Right lung (tissue), 10 donors: ENCODE results near the gene NQO2. TPM values are rescaled to one million over a fixed set of nuclear protein-coding genes. Genes with fewer than 3 reads are reported as not detected.

Experiments used
- DNase-seq, 2 donors: peaks; one replicate each; pipeline ENCODE4 v3.0.0-alpha.2; 2013
- long read RNA-seq, 8 donors: transcript quantifications; one replicate each; lab custom pipeline, GENCODE V29; 2026
- polyA plus RNA-seq, 5 donors: library from polyadenylated mRNA; unstranded; fragments of 120-200 nt; gene quantifications; one replicate each; pipeline versions ENCODE4 v1.2.1 to v1.2.3, GENCODE V29; 2013; ENCODE audit warnings: inconsistent platforms in 1 of 5, low replicate concordance in 1 of 5; ENCODE audit not compliant: insufficient read length in 5 of 5, insufficient read depth in 1 of 5

Gene NQO2, protein sequence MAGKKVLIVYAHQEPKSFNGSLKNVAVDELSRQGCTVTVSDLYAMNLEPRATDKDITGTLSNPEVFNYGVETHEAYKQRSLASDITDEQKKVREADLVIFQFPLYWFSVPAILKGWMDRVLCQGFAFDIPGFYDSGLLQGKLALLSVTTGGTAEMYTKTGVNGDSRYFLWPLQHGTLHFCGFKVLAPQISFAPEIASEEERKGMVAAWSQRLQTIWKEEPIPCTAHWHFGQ
- 10 to 100 TPM; 25.8 to 36.6 (median 29.5) TPM for polyA plus RNA-seq
- long read RNA-seq, donor 1, full-length matches to known transcripts: 9 of 9 reads
- long read RNA-seq, donor 1, partial matches to known transcripts: 0 of 9 reads
- long read RNA-seq, donor 1, other reads (novel, unspliced or antisense): 0 of 9 reads
- long read RNA-seq, donor 2, full-length matches to known transcripts: 4 of 4 reads
- long read RNA-seq, donor 2, partial matches to known transcripts: 0 of 4 reads
- long read RNA-seq, donor 2, other reads (novel, unspliced or antisense): 0 of 4 reads
- long read RNA-seq, donor 3, full-length matches to known transcripts: 6 of 6 reads
- long read RNA-seq, donor 3, partial matches to known transcripts: 0 of 6 reads
- long read RNA-seq, donor 3, other reads (novel, unspliced or antisense): 0 of 6 reads
- long read RNA-seq, donor 4, full-length matches to known transcripts: 6 of 6 reads
- long read RNA-seq, donor 4, partial matches to known transcripts: 0 of 6 reads
- long read RNA-seq, donor 4, other reads (novel, unspliced or antisense): 0 of 6 reads
- long read RNA-seq, donor 5, full-length matches to known transcripts: 9 of 14 reads
- long read RNA-seq, donor 5, partial matches to known transcripts: 5 of 14 reads
- long read RNA-seq, donor 5, other reads (novel, unspliced or antisense): 0 of 14 reads
- long read RNA-seq, donor 6, full-length matches to known transcripts: 6 of 11 reads
- long read RNA-seq, donor 6, partial matches to known transcripts: 5 of 11 reads
- long read RNA-seq, donor 6, other reads (novel, unspliced or antisense): 0 of 11 reads
- long read RNA-seq, donor 7, full-length matches to known transcripts: 8 of 13 reads
- long read RNA-seq, donor 7, partial matches to known transcripts: 0 of 13 reads
- long read RNA-seq, donor 7, other reads (novel, unspliced or antisense): 5 of 13 reads
- long read RNA-seq, donor 8, full-length matches to known transcripts: 2 of 2 reads
- long read RNA-seq, donor 8, partial matches to known transcripts: 0 of 2 reads
- long read RNA-seq, donor 8, other reads (novel, unspliced or antisense): 0 of 2 reads

- peak; percentile 86 to 87 for DNase-seq
Measured at GRCh38 chr6:2999618-3000557, at the start of gene NQO2. NQO2 (plus strand) TSS chr6:2999894; CDS start chr6:3006553, 6,659 bp downstream.

DNA sequence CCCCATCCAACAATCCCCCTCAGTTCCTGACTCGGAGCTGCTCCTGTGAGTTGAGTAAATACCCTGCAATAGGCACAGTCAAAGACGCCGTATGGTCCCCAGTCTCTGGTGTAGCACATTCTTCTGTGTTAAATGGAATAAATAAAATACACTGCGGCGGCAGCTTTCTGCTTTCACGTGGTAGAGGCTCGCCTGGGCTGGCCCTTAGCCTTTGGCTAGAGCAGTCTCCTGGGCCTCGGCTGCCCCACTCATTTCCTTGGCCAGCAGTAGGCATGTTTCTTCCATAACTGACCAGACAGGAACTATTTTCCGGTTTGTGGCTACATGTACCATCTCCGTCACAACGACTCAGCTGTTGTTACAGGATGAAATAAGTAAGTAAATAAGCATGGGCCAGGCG is 49.0 kb upstream of the NQO2 start:
- DNase-seq: no peak

DNA sequence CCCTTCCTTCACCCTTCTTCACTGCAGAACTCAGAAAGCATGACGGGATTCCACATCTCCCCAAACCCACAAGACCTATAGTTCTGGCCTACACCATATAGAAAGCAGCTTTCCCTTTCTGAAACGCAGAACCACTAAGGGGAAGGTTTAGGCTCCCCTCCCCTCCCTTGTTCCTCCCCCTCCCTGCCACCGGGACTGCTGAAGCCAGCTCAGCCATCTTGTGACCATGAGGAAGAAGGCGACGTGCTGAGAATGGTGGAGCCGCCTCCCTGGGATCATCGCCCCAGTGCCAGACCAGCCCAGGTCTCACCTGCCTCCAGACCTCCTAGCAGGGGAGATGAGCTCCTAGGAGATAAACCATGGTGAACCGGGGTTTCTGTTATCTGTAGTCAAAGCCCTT is 48.0 kb upstream of the NQO2 start:
- DNase-seq: no peak

- DNase-seq: peak; percentile 64 to 75
Measured at GRCh38 chr6:2952557-2953095, 47.1 kb upstream of the NQO2 start.

- no peak for DNase-seq
Measured at GRCh38 chr6:2953098-2953497, 46.6 kb upstream of the NQO2 start.

- DNase-seq: no peak
Measured at GRCh38 chr6:2956930-2957685, 42.6 kb upstream of the NQO2 start.

DNA sequence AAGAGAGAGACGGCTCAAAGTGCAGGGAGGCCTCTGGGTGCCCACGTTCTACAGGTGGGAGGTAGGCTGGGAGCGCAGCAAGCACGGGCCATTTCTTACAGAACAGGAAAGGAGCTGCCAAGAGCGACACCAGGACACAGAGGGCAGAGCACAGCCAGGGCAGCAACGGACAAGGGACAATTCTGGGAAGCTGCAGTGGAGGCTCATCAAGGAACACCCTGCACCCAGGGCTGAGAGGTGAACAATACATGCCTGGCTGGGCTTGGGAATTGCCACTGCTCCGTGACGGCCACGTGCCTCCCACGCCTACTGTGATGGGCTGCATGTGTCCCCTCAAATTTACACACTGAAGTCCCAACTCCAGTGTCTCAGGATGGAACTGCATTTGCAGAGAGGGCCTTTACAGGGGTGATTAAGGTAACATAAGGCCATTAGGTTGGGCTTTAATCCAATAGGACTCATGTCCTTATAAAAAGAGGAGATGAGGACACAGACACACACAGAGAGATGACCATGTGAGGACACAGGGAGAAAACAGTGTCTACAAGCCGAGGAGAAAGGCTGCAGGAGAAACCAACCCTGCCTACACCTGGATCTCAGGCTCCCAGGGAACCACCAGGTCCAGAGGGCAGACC is 41.9 kb upstream of the NQO2 start:
- DNase-seq: no peak

GRCh38 chr6:2958331-2958711 is 41.4 kb upstream of the NQO2 start:
- no peak for DNase-seq

DNA sequence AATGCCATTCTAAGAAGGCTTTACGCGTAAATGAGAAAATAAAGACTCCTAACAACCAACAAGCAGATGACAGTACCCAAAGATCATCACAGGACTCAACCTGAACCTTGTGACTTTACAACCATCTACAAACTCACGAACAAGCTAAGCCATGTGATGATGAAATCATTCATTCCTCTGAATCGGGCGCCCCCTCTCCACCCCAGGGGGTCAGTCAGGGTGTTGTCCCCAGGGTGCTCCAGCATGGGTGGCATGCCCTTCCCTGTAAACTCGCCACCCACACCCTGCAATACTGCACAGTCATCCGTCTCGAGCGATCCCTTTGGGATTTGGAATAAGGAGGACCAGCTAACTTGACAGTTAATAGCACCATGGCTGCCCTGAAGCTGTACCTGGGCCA is 40.9 kb upstream of the NQO2 start:
- DNase-seq: no peak

GRCh38 chr6:2959909-2960719 is 39.6 kb upstream of the NQO2 start:
- DNase-seq: no peak

DNA sequence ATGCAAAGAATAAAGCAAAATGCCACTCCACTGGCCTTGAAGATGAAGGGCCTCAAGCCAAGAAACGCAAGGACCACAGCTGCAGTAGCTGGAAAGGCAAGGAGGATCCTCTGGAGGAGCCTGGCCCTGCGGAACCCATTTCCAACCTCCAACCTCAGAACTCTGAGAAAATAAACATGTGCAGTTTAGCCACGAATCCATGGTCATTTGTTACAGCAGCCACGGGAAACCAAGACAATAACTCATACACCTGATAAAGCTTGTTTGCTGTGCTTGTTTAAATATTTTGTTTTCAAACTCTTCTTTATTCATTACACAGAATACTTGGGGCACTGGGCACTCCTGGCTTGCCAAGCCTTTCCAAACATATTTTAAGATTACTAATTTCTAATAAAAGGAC is 38.8 kb upstream of the NQO2 start:
- no peak for DNase-seq

GRCh38 chr6:2961506-2961905 is 38.2 kb upstream of the NQO2 start:
- no peak for DNase-seq

GRCh38 chr6:2962004-2962403 is 37.7 kb upstream of the NQO2 start:
- no peak for DNase-seq

DNA sequence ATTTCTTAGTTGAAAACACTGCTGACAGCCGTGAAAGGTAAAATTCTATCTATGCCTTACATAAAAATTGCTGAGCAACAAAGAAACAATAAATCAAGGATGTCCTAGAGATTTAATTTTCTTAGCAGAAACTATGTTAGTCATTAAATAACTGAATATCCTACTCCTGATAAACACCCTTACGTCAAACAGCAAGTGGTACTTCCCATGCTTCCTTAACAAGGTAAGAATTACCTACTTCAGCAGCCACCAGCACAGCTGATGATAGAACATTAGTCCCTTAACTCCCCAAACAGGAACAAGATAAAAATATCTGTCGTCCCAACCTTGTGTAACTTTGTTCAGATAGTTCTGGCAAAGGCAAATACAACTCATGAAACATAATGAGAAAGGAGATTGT is 37.1 kb upstream of the NQO2 start:
- no peak for DNase-seq

DNA sequence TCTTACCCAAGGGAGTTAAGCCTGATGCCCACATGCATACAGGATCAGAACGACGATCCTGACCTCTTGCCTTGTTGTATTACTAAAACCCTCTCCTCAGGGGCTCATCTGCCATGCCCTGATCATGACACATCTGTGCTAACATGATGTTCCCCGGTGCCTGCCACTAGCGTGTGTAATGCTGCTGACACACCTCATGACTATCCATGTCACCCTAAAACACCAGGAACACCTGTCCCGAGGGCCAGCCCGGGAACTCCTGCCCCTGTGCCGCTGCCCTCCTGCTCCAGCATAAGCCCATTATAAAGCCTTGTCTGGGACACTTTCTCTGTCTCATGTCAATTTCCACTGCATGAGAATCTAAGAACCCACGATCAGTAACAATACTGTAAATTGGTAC is 35.9 kb upstream of the NQO2 start:
- DNase-seq: no peak

DNA sequence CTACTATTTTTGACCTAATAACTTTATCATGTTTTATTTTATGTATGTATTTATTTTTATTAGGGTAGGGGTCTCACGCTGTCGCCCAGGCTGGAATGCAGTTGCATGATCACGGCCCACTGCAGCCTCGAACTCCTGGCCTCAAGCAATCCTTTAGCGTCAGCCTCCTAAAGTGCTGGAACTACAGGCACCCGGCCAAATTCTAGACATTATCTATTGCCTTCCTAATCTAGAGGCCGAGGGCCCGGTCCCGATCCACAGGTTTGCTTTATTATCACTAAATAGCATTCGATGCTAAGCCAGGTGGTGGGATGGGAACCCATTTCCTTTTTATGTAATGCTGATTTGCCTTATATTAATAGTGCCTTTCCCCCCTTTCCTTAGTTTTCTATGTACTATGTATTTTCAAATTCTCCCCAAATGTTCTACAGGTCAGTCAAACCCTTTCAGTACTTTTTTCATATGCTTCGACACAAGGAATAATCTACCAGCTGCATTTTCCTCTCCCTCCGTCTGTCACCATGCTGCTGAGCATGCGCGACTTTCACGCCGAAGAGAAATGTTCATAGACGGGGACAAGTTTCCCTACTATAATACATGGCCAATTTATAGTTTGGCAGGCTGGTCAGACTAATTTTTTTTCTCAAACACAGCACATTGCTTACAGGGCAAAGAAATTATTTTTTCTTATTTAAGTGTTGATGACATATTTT is 34.7 kb upstream of the NQO2 start:
- no peak for DNase-seq

DNA sequence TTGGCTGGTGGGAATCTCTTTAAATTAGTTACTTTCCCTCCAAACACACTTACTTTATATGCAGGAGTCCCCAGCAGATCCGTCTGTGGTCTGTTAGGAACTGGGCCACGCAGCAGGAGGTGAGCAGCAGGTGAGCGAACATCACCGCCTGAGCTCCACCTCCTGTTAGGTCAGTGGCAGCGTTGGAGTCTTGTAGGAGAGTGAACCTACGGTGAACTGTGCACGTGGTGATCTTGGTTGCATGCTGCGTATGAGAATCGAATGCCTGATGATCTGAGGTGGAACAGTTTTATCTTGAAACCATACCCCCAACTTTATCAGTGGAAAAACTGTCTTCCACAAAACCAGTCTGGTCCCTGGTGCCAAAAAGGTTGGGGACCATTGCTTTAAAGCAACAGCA is 33.3 kb upstream of the NQO2 start:
- no peak for DNase-seq

GRCh38 chr6:2967936-2968335 is 31.8 kb upstream of the NQO2 start:
- DNase-seq: no peak
